Measurements from ENCODE around the gene DHX30.
"Not testable (repeated sequence)": the region's sequence is repeated elsewhere in the genome, so short reads cannot be mapped to it uniquely, and the experiment has no call there.

DHX30 gene, protein sequence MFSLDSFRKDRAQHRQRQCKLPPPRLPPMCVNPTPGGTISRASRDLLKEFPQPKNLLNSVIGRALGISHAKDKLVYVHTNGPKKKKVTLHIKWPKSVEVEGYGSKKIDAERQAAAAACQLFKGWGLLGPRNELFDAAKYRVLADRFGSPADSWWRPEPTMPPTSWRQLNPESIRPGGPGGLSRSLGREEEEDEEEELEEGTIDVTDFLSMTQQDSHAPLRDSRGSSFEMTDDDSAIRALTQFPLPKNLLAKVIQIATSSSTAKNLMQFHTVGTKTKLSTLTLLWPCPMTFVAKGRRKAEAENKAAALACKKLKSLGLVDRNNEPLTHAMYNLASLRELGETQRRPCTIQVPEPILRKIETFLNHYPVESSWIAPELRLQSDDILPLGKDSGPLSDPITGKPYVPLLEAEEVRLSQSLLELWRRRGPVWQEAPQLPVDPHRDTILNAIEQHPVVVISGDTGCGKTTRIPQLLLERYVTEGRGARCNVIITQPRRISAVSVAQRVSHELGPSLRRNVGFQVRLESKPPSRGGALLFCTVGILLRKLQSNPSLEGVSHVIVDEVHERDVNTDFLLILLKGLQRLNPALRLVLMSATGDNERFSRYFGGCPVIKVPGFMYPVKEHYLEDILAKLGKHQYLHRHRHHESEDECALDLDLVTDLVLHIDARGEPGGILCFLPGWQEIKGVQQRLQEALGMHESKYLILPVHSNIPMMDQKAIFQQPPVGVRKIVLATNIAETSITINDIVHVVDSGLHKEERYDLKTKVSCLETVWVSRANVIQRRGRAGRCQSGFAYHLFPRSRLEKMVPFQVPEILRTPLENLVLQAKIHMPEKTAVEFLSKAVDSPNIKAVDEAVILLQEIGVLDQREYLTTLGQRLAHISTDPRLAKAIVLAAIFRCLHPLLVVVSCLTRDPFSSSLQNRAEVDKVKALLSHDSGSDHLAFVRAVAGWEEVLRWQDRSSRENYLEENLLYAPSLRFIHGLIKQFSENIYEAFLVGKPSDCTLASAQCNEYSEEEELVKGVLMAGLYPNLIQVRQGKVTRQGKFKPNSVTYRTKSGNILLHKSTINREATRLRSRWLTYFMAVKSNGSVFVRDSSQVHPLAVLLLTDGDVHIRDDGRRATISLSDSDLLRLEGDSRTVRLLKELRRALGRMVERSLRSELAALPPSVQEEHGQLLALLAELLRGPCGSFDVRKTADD
- 79.9 to 103 (median 95.4) reads per million in 4 donors for total RNA-seq

DNA sequence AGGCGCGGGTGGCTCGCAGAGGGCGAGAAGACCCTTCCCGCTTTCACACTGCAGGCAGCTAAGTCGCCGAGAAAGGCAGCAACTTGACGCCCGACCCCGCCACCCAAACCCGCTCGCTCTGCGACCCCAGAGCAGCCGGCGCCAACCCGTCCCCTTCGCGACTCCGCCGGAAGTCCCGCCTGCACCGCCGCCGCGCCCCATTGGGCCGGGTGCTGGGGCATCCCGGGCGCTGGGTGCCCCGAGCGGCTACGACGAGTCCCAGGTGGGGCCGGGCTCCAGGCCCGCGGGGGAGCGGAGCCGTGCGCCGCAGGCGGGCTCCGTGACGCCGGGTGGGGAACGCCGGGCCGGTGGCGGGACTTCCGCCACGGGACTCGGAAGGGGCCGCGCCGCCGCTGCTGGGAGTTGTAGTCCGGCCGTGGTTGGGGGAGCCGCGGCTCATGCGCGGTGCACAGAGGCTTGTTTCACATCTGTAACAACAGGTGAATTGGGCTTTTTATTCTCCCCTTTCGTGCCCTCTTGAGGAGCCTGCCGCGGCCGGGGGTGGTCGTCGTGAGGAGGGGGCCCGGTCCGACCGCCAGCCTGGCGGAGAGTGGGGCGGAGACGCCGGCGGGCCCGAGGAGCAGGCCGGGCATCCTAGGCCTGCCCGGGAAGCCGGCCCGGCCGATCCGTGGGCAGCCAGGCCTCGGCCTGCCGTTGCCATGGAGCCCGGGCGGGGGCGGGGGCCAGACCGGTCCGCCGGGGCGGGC lies at the start of gene DHX30:
Gene DHX30, plus strand, starts transcription at position 405 of the 746 bp plus-strand sequence. CDS start 7,546 bp downstream, outside the sequence.
- peak; percentile 72 to 83 (median 81) for DNase-seq

DNA sequence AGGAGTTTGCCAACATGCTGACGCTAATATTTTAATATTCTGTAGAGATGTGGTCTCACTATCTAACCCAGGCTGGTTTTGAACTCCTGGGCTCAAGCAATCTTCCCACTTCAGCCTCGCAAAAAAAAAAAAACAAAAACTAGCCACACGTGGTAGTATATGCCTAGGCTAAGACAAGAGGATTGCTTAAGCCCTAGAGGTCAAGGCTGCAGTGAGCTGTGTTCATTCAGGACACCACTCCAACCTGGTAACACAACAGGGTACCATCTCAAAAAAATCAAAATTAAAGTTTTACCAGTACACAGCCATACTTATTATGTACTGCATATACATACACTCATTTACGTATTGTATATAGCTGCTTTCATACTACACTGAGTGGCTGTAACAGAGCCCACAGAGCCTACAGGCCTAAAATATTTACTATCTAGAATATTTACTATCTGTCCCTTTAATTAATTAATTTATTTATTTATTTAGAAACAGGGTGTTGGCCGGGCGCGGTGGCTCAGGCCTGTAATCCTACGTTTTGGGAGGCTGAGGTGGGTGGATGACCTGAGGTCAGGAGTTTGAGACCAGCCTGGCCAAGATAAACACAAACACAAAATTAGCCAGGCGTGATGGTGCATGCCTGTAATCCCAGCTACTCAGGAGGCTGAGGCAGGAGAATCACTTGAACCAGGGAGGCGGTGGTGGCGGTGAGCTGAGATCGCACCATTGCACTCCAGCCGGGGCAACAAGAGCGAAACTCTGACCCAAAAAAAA lies 44.5 kb upstream of the DHX30 start:
- no peak for DNase-seq

DNA sequence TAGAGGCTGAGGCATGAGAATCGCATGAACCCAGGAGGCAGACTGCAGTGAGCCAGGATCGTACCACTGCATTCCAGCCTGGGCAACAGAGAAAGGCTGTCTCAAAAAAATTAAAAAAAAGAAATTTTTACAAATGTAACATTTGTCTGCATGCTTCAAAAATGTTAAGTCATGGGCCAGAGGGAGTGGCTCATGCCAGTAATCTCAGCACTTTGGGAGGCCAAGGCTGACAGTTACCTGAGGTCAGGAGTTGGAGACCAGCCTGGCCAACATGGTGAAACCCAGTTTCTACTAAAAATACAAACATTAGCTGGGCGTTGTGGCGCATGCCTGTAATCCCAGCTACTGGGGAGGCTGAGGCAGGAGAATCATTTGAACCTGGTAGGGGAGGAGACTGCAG lies 42.7 kb upstream of the DHX30 start:
- DNase-seq, result not testable (repeated sequence)

DNA sequence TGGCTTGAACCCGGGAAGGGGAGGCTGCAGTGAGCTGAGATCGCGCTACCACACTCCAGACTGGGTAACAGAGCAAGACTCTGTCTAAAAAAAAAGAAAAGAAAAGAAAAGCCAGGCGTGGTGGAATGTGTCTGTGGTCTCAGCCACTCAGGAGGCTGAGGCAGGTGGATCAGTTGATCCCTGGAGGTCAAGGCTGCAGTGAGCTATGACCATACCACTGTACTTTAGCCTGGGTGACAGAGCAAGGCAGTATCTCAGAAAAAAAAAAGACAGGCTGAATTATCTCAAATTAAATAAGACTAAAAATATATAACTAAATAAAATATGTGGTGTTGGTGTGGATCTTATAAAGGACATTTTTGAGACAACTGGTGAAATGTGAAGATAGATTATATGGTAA lies 41.9 kb upstream of the DHX30 start:
- DNase-seq, result no peak

DNA sequence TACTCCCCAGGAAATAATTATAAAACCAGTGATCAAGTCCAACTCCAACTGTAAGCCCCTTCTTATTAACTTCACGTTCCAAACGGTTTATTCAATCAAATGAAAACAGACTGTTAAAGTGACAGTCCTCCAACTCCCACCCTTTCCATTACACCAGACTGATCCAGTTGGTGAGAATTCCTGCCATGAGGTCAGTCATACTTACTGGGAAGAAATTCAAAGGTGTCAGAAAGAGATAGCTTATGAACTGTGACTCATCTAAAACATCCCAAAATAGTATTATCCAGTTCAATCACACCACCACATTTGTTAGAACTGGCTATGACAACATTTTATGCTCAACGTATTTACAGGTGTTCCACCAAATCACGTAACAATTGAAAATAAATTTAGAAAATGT lies 40.7 kb upstream of the DHX30 start:
- no peak for DNase-seq

DNA sequence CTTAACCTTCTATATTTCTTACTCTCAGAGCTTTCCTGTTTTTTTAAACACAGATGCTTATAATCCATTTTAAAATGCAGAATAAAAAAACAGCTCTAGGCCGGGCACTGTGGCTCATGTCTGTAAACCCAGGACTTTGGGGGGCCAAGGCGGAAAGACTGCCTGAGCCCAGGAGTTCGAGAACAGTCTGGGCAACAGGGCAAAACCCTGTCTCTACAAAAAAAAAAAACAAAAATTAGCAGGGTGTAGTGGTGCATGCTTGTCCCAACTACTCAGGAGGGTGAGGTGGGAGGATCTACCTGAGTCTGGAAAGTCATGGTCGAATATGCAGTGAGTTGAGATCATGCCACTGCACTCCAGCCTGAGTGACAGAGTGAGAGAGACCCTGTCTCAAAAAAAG lies 36.8 kb upstream of the DHX30 start:
- DNase-seq, result no peak

DNA sequence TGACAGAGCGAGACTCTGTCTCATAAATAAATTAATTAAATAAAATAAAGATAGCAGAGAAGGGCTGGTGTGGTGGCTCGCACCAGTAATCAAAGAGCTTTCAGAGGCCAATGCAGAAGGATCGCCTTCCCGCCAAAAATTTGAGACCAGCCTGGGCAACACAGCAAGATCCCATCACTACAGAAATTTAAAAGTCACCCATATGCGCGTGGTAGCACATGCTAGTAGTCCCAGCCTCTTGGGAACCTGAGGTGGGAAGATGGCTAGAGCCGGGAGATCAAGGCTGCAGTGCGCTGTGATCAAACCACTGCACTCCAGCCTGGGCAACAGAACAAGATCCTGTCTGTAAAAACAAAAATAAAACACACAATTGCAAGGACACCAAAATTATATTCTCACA lies 30.9 kb upstream of the DHX30 start:
- no peak for DNase-seq

DNA sequence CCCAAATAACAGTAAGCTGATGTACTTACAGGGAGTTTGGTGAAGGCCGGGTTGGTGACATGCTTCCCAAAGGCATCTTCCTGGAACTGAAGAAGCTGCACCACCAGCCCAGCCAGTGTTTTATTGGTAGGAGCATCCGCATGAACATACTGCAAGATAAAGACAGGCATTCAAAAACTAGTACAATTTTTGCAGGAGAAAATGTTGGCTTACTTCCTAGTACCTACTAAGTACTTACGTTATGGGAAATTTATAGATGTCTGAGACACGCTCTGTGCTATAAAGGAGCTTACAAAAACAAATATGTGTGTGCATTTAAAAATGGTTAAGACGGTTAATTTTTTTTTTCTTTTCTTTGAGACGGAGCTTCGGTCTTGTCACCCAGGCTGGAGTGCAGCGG lies 30.1 kb upstream of the DHX30 start:
- no peak for DNase-seq

DNA sequence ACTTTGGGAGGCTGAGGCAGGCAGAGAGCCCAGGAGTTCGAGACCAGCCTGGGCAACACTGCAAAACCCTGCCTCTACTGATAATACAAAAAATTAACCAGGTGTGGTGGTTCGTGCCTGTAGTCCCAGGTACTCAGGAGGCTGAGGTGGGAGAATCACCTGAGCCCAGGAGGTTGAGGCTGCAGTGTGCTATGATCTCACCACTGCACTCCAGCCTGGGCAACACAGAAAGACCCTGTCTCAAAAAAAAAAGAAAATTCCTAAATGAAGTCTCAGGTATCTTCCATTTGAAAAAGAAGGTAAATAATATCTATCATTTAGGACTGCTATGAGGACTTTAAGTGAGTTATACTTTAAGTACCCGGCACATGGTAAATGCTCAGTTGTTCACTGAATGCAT lies 24.2 kb upstream of the DHX30 start:
- no peak for DNase-seq

DNA sequence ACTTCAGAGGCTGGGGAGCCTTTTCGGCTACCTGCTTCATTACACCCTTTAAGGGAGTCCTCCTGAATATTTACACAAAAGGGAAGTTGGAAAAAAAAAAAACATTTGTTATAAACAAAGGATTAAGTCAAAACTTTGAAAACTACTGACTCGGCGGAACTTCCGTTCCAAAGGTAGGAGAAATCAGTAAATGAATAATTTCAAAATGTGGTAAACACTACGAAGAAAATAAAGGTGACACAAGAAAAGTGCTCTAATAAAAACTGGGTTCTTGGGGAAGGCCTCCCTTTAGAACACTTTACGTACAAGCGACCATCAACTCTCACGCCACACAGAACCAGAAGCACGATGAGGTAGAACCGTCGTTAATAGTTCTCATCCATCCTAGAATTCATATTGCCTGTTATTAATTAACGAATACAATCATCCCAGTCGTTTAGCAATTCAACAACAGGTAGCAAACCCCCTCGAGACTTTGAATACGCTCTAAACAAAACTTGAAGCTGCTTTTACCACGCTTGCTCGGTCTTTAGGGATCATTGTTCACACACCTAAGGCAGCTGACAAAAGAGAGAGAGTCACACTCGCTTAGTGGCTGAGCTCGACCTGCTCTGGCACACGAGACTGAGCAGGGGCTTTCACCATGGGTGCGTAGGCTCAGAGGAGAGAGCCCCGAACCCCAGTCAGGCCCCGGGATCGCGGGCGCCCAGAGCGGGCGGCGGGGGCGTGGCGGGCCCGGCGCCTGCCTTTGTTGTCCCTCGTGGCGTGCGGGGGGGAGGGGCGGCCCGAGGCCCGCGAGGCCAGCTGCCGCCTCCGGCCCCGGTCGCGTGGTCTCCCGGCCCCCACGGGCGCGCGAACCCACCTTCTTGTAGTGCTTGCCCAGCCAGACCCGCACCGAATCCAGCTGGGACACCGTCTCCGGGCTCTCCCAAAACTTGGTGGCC lies 21.9 kb upstream of the DHX30 start:
- DNase-seq, result peak; percentile 45 to 67 (median 55)

DNA sequence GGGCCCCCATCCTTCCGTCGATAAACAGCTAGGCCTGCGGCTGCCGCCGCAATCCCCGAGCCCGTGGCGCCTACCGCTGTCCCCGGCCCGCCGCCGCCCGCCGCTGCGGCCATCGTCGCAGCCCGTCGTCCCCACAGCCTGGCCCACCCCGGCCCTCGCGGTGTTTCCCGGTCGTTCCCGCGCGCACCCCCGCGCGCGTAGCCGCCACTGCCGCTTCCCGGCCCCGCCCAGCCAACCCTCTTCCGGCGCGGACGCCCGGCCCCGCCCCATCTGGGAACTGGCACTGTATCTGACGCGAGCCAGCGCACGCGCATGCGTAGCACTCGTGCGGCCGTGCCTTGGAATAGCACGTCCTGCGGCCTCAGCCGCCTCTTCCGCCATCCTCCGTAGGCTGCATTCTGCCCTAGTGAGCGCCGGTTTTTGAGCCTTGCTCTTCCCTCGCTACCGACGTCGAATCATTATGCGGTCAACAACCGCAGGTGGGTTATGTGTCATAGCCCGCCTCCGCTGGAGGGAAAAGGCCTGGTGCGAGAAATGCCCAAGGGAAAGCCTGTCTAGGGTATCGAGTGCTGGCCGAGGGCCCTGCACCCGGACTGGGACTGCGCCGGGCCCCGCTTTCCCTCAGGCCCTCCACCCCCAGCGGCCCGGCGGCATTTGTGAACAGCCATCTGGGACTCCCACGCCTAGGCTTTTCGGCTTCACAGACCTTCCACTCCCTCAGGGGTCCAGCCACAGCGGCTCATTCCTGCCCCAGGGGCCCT lies 21.1 kb upstream of the DHX30 start, which contains the start of gene SMARCC1:
Gene SMARCC1, minus strand, starts transcription at position 209 of the 761 bp plus-strand sequence. Its CDS starts 96 bp downstream, at position 113.
- DNase-seq, result peak; percentile 95 to 99 (median 97)

DNA sequence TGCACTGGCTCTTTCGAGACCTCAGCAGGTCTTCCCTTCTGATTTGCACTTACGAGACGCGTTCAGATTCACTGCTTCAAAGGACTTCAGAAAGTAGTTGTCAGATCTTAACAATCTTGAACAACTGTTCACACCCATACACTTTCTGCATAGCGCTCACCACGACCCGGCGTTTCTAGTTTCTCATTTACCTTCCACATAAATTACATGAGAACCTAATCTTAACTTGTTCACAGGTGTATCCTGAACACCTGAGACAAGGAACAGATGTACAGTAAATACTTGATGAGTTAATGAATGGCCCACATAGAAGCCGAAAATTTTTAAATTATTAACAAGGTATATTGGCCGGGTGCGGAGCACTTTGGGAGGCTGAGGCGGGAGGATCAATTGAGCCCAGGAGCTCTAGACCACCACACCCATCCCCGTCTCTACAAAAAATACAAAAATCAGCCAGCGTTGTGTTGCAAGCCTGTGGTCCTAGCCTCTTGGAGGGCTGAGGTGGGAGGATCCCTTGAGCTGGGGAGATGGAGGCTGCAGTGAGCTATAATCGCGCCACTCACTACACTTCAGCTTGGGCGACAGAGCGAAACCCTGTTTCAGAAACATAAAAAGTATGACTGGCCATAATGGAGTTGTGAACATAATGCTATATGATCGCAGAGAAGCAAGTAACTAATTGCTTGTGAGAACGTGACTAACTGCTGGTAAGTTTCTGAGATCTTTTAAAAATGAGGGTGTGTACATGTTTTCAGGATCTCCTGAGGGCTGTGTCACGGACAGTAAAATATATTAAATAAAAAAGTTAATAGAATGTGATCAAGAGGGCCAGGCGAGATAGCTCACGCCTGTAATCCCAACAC lies 20.3 kb upstream of the DHX30 start:
- DNase-seq, result no peak

DNA sequence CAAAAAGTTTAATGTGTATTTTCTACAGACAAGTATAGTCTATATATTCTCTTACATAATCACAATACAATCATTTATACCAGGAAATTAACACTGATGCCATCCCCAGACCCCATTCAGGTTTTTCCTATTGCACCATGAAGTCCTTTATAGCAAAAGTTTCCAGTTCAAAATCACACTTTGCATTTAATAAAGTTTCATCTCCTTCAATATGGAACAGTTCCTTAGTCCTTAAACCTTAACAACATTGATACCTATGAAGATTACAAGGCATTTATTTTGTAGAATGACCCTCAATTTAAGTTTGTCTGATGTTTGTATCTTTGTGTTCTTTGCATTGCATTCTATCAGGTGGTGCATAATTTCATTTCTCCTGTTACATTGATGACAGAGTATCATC lies 19.3 kb upstream of the DHX30 start:
- no peak for DNase-seq

DNA sequence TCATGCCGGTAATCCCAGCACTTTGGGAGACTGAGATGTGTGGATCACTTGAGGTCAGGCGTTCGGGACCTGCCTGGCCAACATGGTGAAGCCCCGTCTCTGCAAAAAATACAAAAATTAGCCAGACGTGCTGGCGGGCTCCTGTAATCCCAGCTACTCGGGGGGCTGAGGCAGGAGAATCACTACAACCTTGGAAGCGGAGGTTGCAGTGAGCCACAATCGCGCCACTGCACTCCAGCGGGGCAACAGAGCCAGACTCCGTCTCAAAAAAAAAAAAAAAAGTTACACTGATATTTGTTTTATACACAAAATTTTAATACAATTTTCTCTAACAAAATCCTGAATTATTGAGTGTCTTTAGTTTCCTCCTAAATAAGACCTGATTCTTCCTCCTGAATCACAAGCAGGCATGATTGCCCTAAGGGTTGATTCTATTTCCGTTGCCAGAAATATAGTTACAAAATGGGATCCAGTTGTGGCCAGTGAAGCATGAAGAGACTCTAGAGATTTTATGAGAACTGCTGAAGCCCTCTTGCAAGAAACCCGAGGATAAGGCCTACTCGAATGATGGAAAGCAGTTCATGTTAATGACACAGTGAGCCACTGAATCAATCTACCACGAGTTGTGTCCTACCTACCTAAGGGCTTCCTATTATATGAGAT lies 11.6 kb upstream of the DHX30 start:
- DNase-seq, result no peak

DNA sequence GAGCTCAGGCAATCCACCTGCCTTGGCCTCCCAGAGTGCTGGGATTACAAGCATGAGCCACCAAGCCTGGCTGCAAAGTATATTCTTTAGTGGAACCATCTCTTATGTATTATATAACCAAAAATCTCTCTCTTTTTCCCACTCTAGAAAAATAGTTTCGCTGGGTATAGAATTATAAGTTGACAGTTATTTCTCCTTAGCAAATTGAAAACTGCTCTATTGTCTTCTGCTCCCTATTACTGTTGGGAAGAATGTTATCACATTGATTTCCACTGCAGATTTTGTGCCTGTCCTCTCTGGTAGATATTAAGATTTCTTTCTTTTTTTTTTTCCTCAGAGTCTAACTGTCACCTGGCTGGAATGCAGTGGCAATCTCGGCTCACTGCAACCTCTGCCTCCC lies 10.2 kb upstream of the DHX30 start:
- DNase-seq, result no peak

DNA sequence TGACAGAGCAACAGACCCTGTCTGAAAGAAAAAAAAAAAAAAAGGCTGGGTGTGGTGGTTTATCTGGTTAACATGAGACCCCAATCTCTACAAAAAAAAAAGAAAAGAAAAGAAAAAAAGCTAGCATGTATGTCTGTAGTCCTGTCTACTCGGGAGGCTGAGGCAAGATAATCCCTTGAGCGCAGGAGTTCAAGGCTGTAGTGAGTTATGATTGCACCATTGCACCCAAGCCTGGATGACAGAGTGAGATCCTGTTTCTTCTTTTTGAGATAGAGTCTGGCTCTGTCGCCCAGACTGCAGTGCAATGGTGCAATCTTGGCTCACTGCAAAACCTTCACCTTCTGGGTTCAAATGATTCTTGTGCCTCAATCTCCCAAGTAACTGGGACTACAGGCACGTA lies 8.4 kb upstream of the DHX30 start:
- no peak for DNase-seq

DNA sequence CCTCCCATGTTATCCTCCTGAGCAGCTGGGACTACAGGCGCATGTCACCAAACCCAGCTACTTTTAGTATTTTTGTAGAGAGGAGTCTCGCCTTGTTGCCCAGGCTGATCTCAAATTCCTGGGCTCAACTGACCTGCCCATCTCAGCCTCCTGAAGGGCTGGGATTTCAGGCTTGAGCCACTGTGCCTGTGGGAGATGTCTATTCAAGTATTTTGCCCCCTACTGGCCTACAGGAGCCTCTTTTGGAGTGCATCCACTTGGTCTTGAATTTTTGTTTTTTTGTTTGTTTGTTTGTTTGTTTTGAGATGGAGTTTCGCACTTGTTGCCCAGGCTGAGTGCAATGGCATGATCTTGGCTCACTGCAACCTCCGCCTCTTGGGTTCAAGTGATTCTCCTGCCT lies 3.2 kb upstream of the DHX30 start:
- DNase-seq, result no peak

DNA sequence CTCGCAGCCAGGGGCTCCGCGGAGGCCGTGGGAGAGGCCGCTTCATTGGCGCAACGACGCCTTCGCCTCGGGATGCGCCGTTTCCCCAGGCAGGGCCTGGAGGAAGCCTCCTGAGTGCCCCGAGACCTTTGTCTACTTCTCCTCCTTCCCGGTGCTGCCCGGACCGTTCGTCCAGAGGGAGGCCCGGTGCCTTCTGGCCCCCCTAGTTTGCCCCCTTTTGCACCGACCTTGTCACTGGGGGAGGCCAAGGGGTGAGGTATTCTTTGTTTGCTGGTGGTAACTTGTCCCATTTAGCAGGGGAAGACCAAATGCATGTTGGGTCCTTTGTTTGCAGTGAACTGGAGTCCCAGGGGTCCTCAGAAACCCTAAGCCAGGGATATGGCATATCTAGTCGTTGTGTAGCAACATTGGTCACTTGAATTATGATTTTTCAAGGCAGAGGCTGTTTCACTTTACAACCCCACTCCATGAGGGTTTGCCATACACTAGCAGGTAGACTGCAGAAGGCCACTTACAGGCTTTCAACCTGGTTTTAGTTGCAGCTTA lies 615 bp downstream of the DHX30 start:
- DNase-seq, result peak in 1 of 5 donors; percentile 13
